ENCODE measurements around the gene SLC22A7.

Gene SLC22A7

DNA sequence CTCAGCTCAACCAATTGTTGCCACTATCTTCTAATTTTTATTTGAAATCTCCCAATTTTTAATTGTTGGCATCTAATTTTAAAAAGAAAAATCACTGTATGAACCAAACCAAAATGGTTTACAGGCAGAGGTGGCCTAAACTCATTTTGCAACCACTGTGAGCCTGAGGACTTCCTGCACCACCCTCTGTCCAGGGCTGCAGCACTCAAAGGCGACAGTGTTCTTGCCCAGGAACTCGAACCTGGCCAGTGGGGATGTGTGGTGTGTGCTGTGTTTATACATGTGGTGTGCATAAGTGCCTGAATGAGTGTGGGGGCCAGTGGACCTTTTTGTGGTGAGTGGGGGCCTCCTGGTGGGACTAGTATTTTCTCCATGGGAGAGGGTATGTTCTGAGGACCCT lies 24.4 kb upstream of the SLC22A7 start:
- no peak for ATAC-seq
- TF ChIP-seq ZNF8 (CRISPR knock-in tag; IDR thresholded peaks at IDR 0.05) (no peak), ESRRG (CRISPR knock-in tag; IDR thresholded peaks at IDR 0.05) (no peak), SNAI2 (CRISPR knock-in tag; IDR thresholded peaks at IDR 0.05) (no peak), CSDC2 (CRISPR knock-in tag; IDR thresholded peaks at IDR 0.05) (no peak), TCF4 (CRISPR knock-in tag; IDR thresholded peaks at IDR 0.05; ENCODE audit: borderline replicate concordance) (no peak), CSRNP3 (CRISPR knock-in tag; IDR thresholded peaks at IDR 0.05) (no peak), TSHZ2 (CRISPR knock-in tag; IDR thresholded peaks at IDR 0.05) (no peak), ZNF70 (CRISPR knock-in tag; IDR thresholded peaks at IDR 0.05) (no peak), PPARA (CRISPR knock-in tag; IDR thresholded peaks at IDR 0.05; ENCODE audit: borderline replicate concordance) (no peak)
- TF ChIP-seq, protein P1, sequence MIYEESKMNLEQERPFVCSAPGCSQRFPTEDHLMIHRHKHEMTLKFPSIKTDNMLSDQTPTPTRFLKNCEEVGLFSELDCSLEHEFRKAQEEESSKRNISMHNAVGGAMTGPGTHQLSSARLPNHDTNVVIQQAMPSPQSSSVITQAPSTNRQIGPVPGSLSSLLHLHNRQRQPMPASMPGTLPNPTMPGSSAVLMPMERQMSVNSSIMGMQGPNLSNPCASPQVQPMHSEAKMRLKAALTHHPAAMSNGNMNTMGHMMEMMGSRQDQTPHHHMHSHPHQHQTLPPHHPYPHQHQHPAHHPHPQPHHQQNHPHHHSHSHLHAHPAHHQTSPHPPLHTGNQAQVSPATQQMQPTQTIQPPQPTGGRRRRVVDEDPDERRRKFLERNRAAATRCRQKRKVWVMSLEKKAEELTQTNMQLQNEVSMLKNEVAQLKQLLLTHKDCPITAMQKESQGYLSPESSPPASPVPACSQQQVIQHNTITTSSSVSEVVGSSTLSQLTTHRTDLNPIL (CRISPR knock-in tag; IDR thresholded peaks at IDR 0.05; ENCODE audit: low read depth) = no peak

- no peak for ATAC-seq
- TF ChIP-seq POU6F1 (CRISPR knock-in tag; IDR thresholded peaks at IDR 0.05; ENCODE audit: borderline replicate concordance, low read depth) (no peak), ZNF70 (CRISPR knock-in tag; IDR thresholded peaks at IDR 0.05) (no peak), CSRNP3 (CRISPR knock-in tag; IDR thresholded peaks at IDR 0.05) (no peak), CSDC2 (CRISPR knock-in tag; IDR thresholded peaks at IDR 0.05) (no peak), TOX (CRISPR knock-in tag; IDR thresholded peaks at IDR 0.05; ENCODE audit: borderline replicate concordance) (no peak), TCF4 (CRISPR knock-in tag; IDR thresholded peaks at IDR 0.05; ENCODE audit: borderline replicate concordance) (no peak), ESRRG (CRISPR knock-in tag; IDR thresholded peaks at IDR 0.05) (no peak), RARB (CRISPR knock-in tag; IDR thresholded peaks at IDR 0.05) (no peak), ZNF565 (CRISPR knock-in tag; conservative IDR thresholded peaks at IDR 0.05; ENCODE audit: low read depth) (no peak), SNAI2 (CRISPR knock-in tag; IDR thresholded peaks at IDR 0.05) (no peak)
- TF ChIP-seq, protein P2, sequence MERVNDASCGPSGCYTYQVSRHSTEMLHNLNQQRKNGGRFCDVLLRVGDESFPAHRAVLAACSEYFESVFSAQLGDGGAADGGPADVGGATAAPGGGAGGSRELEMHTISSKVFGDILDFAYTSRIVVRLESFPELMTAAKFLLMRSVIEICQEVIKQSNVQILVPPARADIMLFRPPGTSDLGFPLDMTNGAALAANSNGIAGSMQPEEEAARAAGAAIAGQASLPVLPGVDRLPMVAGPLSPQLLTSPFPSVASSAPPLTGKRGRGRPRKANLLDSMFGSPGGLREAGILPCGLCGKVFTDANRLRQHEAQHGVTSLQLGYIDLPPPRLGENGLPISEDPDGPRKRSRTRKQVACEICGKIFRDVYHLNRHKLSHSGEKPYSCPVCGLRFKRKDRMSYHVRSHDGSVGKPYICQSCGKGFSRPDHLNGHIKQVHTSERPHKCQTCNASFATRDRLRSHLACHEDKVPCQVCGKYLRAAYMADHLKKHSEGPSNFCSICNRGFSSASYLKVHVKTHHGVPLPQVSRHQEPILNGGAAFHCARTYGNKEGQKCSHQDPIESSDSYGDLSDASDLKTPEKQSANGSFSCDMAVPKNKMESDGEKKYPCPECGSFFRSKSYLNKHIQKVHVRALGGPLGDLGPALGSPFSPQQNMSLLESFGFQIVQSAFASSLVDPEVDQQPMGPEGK (CRISPR knock-in tag; IDR thresholded peaks at IDR 0.05; ENCODE audit: borderline replicate concordance) = no peak
- TF ChIP-seq, protein P1 (CRISPR knock-in tag; IDR thresholded peaks at IDR 0.05; ENCODE audit: low read depth) = no peak
Observed at GRCh38 chr6:43274127-43274915, 23.7 kb upstream of the SLC22A7 start.

Data from SK-N-SH treated with all-trans-retinoic acid at 6 μM for 48 hours (cell line).